WTC11 (cell line): Measurements from ENCODE around the gene LLGL2. TPM values are rescaled to one million over a fixed set of nuclear protein-coding genes. Genes with fewer than 3 reads are reported as not detected.
"Not testable (repeated sequence)": the region's sequence is repeated elsewhere in the genome, so short reads cannot be mapped to it uniquely, and the experiment has no call there.

Source experiments
- ATAC-seq: fragments of 200-7000 bp; cut with Tn5 transposase; 2 replicates; pipeline ENCODE4 v1.10.0; 2021; ENCODE audit warnings: mild to moderate bottlenecking, moderate library complexity
- CTCF ChIA-PET: fragments of 300-600 bp; sonication (Branson Sonifier 250); formaldehyde crosslinking; loops from one replicate; lab custom pipeline; 2021; ENCODE audit warnings: antibody characterized with exemption; lab: Charles Lee
- POLR2A ChIA-PET: fragments of 350-600 bp; sonication (Branson Sonifier 250); formaldehyde crosslinking; loops from one replicate; lab custom pipeline; 2021; ENCODE audit warnings: antibody characterized with exemption; lab: Charles Lee
- DNase-seq: peaks from one replicate; pipeline ENCODE4 v3.0.0; 2021; ENCODE audit warnings: low spot score
- H3K27ac Mint-ChIP-seq: 2 replicates; pipeline ENCODE4 v1.8.0; 2021; ENCODE audit warnings: mixed read lengths
- H3K27me3 Mint-ChIP-seq: 2 replicates; pipeline ENCODE4 v1.8.0; 2021; ENCODE audit warnings: low read depth, mild to moderate bottlenecking, moderate library complexity, mixed read lengths
- H3K36me3 Mint-ChIP-seq: 2 replicates; pipeline ENCODE4 v1.8.0; 2021; ENCODE audit warnings: mixed read lengths
- H3K4me1 Mint-ChIP-seq: 2 replicates; pipeline ENCODE4 v1.8.0; 2022; ENCODE audit warnings: mixed read lengths
- H3K4me3 Mint-ChIP-seq: 2 replicates; pipeline ENCODE4 v1.8.0; 2021; ENCODE audit warnings: mild to moderate bottlenecking, moderate library complexity, mixed read lengths
- H3K9me3 Mint-ChIP-seq: 2 replicates; pipeline ENCODE4 v1.8.0; 2021; ENCODE audit warnings: mixed read lengths
- ATF3 ChIP-seq: sonication (generic); formaldehyde crosslinking; conservative IDR thresholded peaks from 2 replicates; pipeline ENCODE4 v1.8.1; 2022; ENCODE audit warnings: mild to moderate bottlenecking, missing genetic modification reagents
- CREM ChIP-seq: sonication (generic); formaldehyde crosslinking; IDR thresholded peaks from 2 replicates; pipeline ENCODE4 v1.8.1; 2022; ENCODE audit warnings: mild to moderate bottlenecking, missing genetic modification reagents, moderate library complexity
- ETV6 ChIP-seq: sonication (generic); formaldehyde crosslinking; IDR thresholded peaks from 2 replicates; pipeline ENCODE4 v1.8.1; 2022; ENCODE audit warnings: mild to moderate bottlenecking, missing genetic modification reagents
- FOXK1 ChIP-seq: sonication (generic); formaldehyde crosslinking; IDR thresholded peaks from 2 replicates; pipeline ENCODE4 v1.8.0; 2022; ENCODE audit warnings: mild to moderate bottlenecking, moderate library complexity, missing genetic modification reagents
- FOXP1 ChIP-seq: sonication (generic); formaldehyde crosslinking; IDR thresholded peaks from 2 replicates; pipeline ENCODE4 v1.8.0; 2022; ENCODE audit warnings: missing genetic modification reagents, mild to moderate bottlenecking, moderate library complexity, borderline replicate concordance
- GABPB1 ChIP-seq: sonication (generic); formaldehyde crosslinking; IDR thresholded peaks from 2 replicates; pipeline ENCODE4 v1.8.1; 2023; ENCODE audit warnings: mild to moderate bottlenecking, missing genetic modification reagents
- GTF2I ChIP-seq: fragments of 250-450 bp; sonication (Bioruptor Pico); conservative IDR thresholded peaks from 2 replicates; pipeline ENCODE4 v1.4.0; 2021; ENCODE audit warnings: mild to moderate bottlenecking
- IRF2 ChIP-seq: sonication (generic); formaldehyde crosslinking; IDR thresholded peaks from 2 replicates; pipeline ENCODE4 v1.8.0; 2022; ENCODE audit warnings: low read depth, missing genetic modification reagents, borderline replicate concordance
- NFYB ChIP-seq: sonication (generic); formaldehyde crosslinking; conservative IDR thresholded peaks from 2 replicates; pipeline ENCODE4 v1.8.0; 2022; ENCODE audit warnings: low read depth, missing genetic modification reagents
- NR2C2 ChIP-seq: sonication (generic); formaldehyde crosslinking; IDR thresholded peaks from 2 replicates; pipeline ENCODE4 v1.8.0; 2022; ENCODE audit warnings: mild to moderate bottlenecking, missing genetic modification reagents
- PREB ChIP-seq: sonication (generic); formaldehyde crosslinking; IDR thresholded peaks from 2 replicates; pipeline ENCODE4 v1.8.1; 2022; ENCODE audit warnings: mild to moderate bottlenecking, missing genetic modification reagents, moderate library complexity, borderline replicate concordance
- SP1 ChIP-seq: sonication (generic); formaldehyde crosslinking; conservative IDR thresholded peaks from 2 replicates; pipeline ENCODE4 v1.8.1; 2022; ENCODE audit warnings: missing genetic modification reagents
- STAT6 ChIP-seq: sonication (generic); formaldehyde crosslinking; conservative IDR thresholded peaks from 2 replicates; pipeline ENCODE4 v1.8.1; 2023; ENCODE audit warnings: mild to moderate bottlenecking, low read depth, missing genetic modification reagents, moderate library complexity
- ZBTB21 ChIP-seq: sonication (generic); formaldehyde crosslinking; IDR thresholded peaks from 2 replicates; pipeline ENCODE4 v1.8.1; 2023; ENCODE audit warnings: mild to moderate bottlenecking, missing genetic modification reagents, borderline replicate concordance
- ZNF532 ChIP-seq: fragments of 250-450 bp; sonication (Bioruptor Pico); IDR thresholded peaks from 2 replicates; pipeline ENCODE4 v1.9.0; 2021; ENCODE audit warnings: mild to moderate bottlenecking, borderline replicate concordance
- total RNA-seq: library from RNA; stranded (reverse); gene quantifications from 3 replicates; pipeline ENCODE4 v1.2.3, GENCODE V29; 2021

LLGL2 gene
- total RNA-seq, 1 experiment from 2014 or later: 103 TPM

- TF ChIP-seq PREB (no peak), ZBTB21 (no peak), CREM (CRISPR knock-in tag) (no peak)
Measured at GRCh38 chr17:75575728-75576127, 50.2 kb downstream of the LLGL2 start (continued).

GRCh38 chr17:75576661-75577060 lies 51.2 kb downstream of the LLGL2 start:
- ChIA-PET POLR2A (interaction anchor here (0.7 kb wide), 1 partner anchor 27 kb away, joined by 4 read pairs; no protein-coding TSS in a partner anchor), CTCF (interaction anchor here (0.7 to 3.4 kb wide), 6 partner anchors 12 to 60 kb away, joined by 3 to 14 read pairs (median 5); partner anchors contain the start of gene TSEN54)
- H3K9me3 Mint-ChIP-seq: peaks cover 10% of the 10 kb centered on the region
- TF ChIP-seq STAT6 (CRISPR knock-in tag): no peak
- no peak for TF ChIP-seq ATF3
- peak; percentile 70 for TF ChIP-seq GABPB1 (CRISPR knock-in tag)
- no peak for TF ChIP-seq SP1
- TF ChIP-seq NR2C2 (CRISPR knock-in tag): no peak
- no peak for TF ChIP-seq FOXP1 (CRISPR knock-in tag)
- no peak for TF ChIP-seq ETV6
- H3K4me1 Mint-ChIP-seq: peaks cover 4% of the 10 kb centered on the region
- no peak for ATAC-seq
- H3K27ac Mint-ChIP-seq: no peak overlapping the region
- H3K36me3 Mint-ChIP-seq: no peaks in the 10 kb centered on the region
- peaks cover 3% of the 10 kb centered on the region; the same call in 1 of the 2 replicates for H3K27me3 Mint-ChIP-seq
- DNase-seq: no peak
- no peak overlapping the region for H3K4me3 Mint-ChIP-seq

- not testable (repeated sequence) for H3K27ac Mint-ChIP-seq
- CTCF ChIA-PET: interaction anchor here (0.7 to 1.9 kb wide), 7 partner anchors 10 to 1713 kb away, joined by 3 to 9 read pairs (median 3); partner anchors contain the start of gene SMIM5
Measured at GRCh38 chr17:75581121-75581725, 55.7 kb downstream of the LLGL2 start.

GRCh38 chr17:75583197-75583596 lies 57.7 kb downstream of the LLGL2 start:
- CTCF ChIA-PET: interaction anchor here (0.7 to 2.7 kb wide), 4 partner anchors 18 to 170 kb away, joined by 3 to 9 read pairs (median 4); partner anchors contain the start of gene SMIM5
- DNase-seq, H3K36me3 Mint-ChIP-seq, H3K4me1 Mint-ChIP-seq, H3K27ac Mint-ChIP-seq, ATAC-seq, POLR2A ChIA-PET, H3K4me3 Mint-ChIP-seq: not testable (repeated sequence)
- Mint-ChIP-seq H3K27me3 (peaks cover 22% of the 10 kb centered on the region), H3K9me3 (peaks cover 21% of the 10 kb centered on the region)

More at GRCh38 chr17:75581121-75581725, 55.7 kb downstream of the LLGL2 start:
- H3K36me3 Mint-ChIP-seq, POLR2A ChIA-PET, H3K4me3 Mint-ChIP-seq, ATAC-seq, DNase-seq, H3K4me1 Mint-ChIP-seq: not testable (repeated sequence)
- peaks cover 21% of the 10 kb centered on the region for H3K9me3 Mint-ChIP-seq
- H3K27me3 Mint-ChIP-seq: peaks cover 11% of the 10 kb centered on the region
- TF ChIP-seq NFYB (CRISPR knock-in tag): peak; percentile 82

- Mint-ChIP-seq H3K27me3 (peaks cover 22% of the 10 kb centered on the region), H3K4me1 (peaks cover 5% of the 10 kb centered on the region), H3K4me3 (no peak overlapping the region), H3K27ac (no peak overlapping the region), H3K9me3 (peaks cover 21% of the 10 kb centered on the region), H3K36me3 (peaks cover 3% of the 10 kb centered on the region; the same call in 1 of the 2 replicates)
- ChIA-PET CTCF (interaction anchor here (2.7 kb wide), 1 partner anchor 49 kb away, joined by 9 read pairs; the partner anchor contains the start of gene SMIM5), POLR2A (no interaction called here)
- ATAC-seq: no peak
- DNase-seq: no peak
- no peak for TF ChIP-seq PREB
- no peak for TF ChIP-seq FOXK1
- TF ChIP-seq IRF2 (CRISPR knock-in tag): no peak
- no peak for TF ChIP-seq ZNF532 (CRISPR knock-in tag)
- no peak for TF ChIP-seq GTF2I (CRISPR knock-in tag)
Measured at GRCh38 chr17:75584849-75585175, 59.3 kb downstream of the LLGL2 start.
